ENCODE data around the gene PLD4.
"Not testable (repeated sequence)": the region's sequence is repeated elsewhere in the genome, so short reads cannot be mapped to it uniquely, and the experiment has no call there.

PLD4 gene

DNA sequence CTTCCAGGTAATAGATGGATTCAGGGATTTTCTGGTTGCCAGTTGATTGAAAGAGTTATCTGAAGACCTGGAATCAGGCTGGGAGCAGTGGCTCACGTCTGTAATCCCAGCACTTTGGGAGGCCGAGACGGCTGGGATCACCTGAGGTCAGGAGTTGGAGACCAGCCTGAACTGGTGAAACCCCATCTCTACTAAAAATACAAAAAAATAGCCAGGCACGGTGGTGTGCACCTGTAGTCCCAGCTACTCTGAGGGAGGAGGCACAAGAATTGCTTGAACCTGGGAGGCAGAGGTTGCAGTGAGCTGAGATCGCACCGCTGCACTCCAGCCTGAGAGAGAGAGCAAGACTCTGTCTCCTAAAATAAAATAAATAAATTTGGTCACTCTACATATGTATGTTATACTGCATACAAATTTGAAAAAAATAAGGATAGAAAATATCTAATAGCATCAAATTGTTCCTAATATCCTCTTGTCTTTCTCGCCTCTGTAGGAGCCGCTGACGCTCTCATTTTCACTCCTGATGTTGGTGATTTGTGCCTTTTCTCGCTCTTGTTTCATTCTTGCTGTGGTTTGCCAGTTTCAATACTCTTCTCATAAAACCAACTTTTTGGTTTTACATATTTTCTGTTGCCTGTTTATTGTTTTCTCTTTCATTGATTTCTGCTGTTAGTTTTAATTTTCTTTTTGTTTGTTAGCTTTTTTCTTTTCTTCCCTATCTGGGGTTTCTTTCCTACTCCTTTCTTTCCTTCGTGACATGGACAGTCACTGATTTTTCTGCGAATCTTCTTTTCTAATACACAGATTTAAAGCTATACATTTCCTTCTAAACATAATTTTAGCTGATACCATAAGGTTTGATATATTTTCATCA is 23.8 kb upstream of the PLD4 start:
- no peak for DNase-seq

DNA sequence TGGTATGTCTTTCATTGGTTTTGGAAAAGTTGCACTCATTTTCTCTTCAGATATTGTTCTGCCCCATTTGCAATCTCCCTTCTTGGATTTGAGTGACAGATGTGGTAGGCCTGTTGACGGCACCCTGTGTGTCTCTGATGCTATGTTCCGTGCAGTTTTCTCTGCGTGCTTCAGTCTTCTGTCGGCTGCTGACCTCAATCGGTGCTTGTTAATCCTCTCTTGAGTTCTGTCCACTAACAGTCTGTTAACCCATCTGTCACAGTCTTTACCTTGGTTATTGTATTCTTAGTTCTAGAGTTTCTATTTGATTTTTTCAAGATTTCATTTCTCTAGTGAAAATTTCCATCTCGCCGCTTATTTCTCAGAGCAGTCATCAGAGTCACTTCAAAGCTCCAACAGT is 20.7 kb upstream of the PLD4 start:
- no peak for DNase-seq

GRCh38 chr14:104904650-104905578 is 19.8 kb upstream of the PLD4 start:
- not testable (repeated sequence) for DNase-seq

- not testable (repeated sequence) for DNase-seq
Measured at GRCh38 chr14:104905579-104905933, 19.1 kb upstream of the PLD4 start.

- no peak for DNase-seq
Measured at GRCh38 chr14:104908303-104908702, 16.4 kb upstream of the PLD4 start.

- no peak for DNase-seq
Measured at GRCh38 chr14:104912053-104912452, 12.6 kb upstream of the PLD4 start.

- DNase-seq: no peak
Measured at GRCh38 chr14:104913435-104913834, 11.2 kb upstream of the PLD4 start.

DNA sequence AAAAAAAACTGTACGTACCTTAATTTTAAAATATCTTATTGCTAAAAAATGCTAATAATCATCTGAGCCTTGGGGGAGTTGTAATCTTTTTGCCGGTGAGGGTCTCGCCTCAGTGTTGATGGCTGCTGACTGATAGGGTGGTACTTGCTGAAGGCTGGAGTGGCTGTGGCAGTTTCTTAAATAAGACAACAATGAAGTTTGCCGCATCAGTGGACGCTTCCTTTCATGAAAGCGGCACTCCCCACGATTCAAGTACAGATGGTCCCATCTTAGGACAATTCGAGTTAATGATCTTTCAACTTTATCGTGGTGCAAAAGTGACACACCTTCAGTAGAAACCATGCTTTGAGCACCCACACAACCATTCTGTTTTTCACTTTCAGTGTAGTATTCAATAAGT is 7.6 kb upstream of the PLD4 start:
- no peak for DNase-seq

DNA sequence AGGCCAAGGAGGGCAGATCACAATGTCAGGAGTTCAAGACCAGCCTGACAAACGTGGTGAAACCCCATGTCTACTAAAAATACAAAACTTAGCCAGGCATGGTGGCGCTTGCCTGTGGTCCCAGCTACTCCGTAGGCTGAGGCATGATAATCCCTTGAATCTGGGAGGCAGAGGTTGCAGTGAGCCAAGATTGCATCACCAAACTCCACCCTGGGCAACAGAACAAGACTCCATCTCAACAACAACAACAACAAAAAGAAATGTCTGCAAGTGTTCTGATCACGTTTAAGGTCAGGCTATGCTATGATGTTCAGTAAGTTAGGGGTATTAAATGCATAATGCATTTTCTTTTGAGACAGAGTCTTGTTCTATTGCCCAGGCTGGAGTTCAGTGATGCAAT is 6.7 kb upstream of the PLD4 start:
- DNase-seq: no peak

DNA sequence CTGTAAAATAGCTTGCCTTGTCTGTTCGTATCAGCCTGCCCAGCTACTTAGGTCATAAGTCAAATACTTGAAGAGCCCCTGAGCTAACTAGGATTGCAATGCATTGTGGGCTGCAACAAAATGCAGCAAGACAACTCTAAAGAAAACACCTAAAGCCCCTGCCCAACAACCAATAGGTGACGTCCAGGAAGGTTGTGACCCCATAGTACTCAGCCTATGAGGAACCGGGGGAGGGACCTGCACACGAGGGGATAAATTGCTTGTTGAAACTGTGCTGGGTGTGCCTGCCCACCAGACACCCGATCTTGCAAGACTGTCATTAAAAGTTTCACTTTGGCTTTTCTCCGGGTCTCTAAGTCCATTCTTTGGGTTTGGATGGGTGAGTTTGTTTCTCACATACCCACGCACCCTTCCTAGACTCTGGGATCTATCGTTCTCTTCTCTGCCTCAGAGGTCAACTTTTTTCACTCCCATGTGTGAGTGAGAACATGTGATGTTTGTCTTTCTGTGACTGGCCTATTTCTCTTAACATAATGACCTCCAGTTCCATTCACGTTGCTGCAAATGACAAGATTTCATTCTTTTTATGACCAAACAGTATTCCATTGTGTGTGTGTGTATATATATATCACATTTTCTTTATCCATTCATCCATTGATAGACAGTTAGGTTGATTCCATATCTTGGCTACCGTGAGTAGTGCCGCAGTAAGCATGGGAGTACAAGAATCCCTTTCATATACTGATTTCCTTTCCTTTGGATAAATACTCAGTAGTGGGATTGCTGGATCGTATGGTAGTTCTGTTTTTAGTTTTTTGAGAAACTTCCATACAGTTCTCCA is 5.3 kb upstream of the PLD4 start:
- DNase-seq: not testable (repeated sequence)

DNA sequence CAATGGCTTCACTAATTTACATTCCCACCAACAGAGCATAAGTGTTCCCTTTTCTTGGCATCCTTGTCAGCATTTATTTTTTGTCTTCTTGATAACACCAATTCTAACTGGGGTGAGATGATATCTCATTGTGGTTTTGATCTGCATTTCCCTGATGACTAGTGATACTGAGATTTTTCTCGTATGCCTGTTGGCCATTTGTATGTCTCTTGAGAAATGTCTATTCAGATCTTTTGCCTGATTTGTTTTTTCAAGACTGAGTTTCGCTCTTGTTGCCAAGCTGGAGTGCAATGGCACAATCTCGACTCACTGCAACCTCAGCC is 4.7 kb upstream of the PLD4 start:
- DNase-seq: no peak

DNA sequence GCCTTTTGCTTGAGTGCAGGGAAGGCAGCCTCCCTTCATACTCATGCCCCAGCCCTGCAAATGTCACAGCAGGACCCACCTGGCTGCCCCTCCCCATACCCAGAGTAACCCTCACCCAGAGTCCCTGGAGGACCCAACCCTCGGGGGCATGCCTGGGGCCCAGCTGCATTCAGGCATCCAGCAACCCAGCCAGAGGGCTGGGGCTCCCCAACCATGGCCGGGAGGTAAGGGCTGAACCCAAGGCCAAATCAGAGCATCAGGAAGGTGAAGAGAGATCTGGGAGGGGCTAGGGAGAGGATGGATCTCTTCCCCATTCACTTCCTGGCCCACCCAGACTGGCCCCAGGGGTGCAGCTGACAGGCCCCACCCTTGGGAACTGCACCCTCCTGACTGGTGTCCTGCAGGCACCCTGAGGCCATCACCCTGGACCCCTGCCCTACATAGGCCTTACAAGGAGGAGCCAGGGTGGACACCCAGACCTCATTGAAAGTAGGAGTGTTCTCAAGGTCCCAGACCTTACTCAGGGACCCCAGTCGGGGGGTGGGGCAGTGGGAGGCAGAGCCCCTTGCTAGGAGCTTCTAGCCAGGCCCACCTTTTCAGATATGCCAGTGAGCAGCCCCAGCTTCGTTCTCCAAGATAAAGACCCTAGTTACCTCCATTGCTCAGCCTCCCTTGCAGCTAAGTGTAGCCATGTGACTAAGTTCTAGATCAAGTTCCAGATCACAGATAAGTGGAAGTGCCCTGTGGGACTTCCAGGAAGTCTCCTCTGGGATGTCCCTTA is 849 bp upstream of the PLD4 start:
- DNase-seq: no peak

GRCh38 chr14:104925214-104925854 is 655 bp downstream of the PLD4 start:
- DNase-seq: no peak

GRCh38 chr14:104925855-104926609 is 1.4 kb downstream of the PLD4 start:
- DNase-seq: no peak

- no peak for DNase-seq
Measured at GRCh38 chr14:104926619-104927431, 2.1 kb downstream of the PLD4 start.

GRCh38 chr14:104927432-104927816 is 2.7 kb downstream of the PLD4 start:
- no peak for DNase-seq

- DNase-seq: no peak
Measured at GRCh38 chr14:104927901-104928300, 3.2 kb downstream of the PLD4 start.

GRCh38 chr14:104928391-104929133 is 3.9 kb downstream of the PLD4 start:
- no peak for DNase-seq

Data from activated naive CD4-positive, alpha-beta T cell treated with anti-CD3 and anti-CD28 coated beads, Interleukin-2, amount 50 U/mL, for 16 hours (primary cell).